ENCODE measurements around the gene TIPARP.
"Not testable (repeated sequence)": the region's sequence is repeated elsewhere in the genome, so short reads cannot be mapped to it uniquely, and the experiment has no call there.

The TIPARP gene

GRCh38 chr3:156676768-156677479 lies 2.5 kb downstream of the TIPARP start:
- no peak for DNase-seq

- no peak for DNase-seq
Observed at GRCh38 chr3:156677536-156677935, 3.1 kb downstream of the TIPARP start.

- DNase-seq = no peak
Observed at GRCh38 chr3:156678197-156678596, 3.8 kb downstream of the TIPARP start.

- DNase-seq = no peak
Observed at GRCh38 chr3:156680243-156680914, 6.0 kb downstream of the TIPARP start.

- DNase-seq = peak; percentile 85 to 95
Observed at GRCh38 chr3:156681002-156681401, 6.6 kb downstream of the TIPARP start.

GRCh38 chr3:156682501-156682900 lies 8.1 kb downstream of the TIPARP start:
- DNase-seq = peak in 1 of 2 experiments; percentile 34

- DNase-seq = peak in 1 of 2 experiments; percentile 27
Observed at GRCh38 chr3:156682963-156683362, 8.6 kb downstream of the TIPARP start.

GRCh38 chr3:156685198-156685597 lies 10.8 kb downstream of the TIPARP start:
- DNase-seq = peak in 1 of 2 experiments; percentile 13

GRCh38 chr3:156685752-156686151 lies 11.4 kb downstream of the TIPARP start:
- peak in 1 of 2 experiments; percentile 69 for DNase-seq

GRCh38 chr3:156687023-156687422 lies 12.6 kb downstream of the TIPARP start:
- DNase-seq = no peak

- DNase-seq = no peak
Observed at GRCh38 chr3:156688632-156689452, 14.5 kb downstream of the TIPARP start.

GRCh38 chr3:156689608-156690007 lies 15.2 kb downstream of the TIPARP start:
- DNase-seq = peak in 1 of 2 experiments; percentile 19

- DNase-seq = no peak
Observed at GRCh38 chr3:156691920-156692319, 17.5 kb downstream of the TIPARP start.

GRCh38 chr3:156693166-156693565 lies 18.8 kb downstream of the TIPARP start:
- no peak for DNase-seq

GRCh38 chr3:156694536-156694935 lies 20.1 kb downstream of the TIPARP start:
- no peak for DNase-seq

GRCh38 chr3:156702367-156702766 lies 28.0 kb downstream of the TIPARP start:
- no peak for DNase-seq

- no peak for DNase-seq
Observed at GRCh38 chr3:156704370-156705036, 30.1 kb downstream of the TIPARP start.

- DNase-seq = no peak
Observed at GRCh38 chr3:156705761-156706616, 31.6 kb downstream of the TIPARP start.

GRCh38 chr3:156707588-156707987 lies 33.2 kb downstream of the TIPARP start:
- no peak for DNase-seq

- DNase-seq = no peak
Observed at GRCh38 chr3:156710429-156710828, 36.0 kb downstream of the TIPARP start.

GRCh38 chr3:156711113-156711512 lies 36.7 kb downstream of the TIPARP start:
- DNase-seq = no peak

GRCh38 chr3:156711944-156712343 lies 37.6 kb downstream of the TIPARP start:
- DNase-seq = not testable (repeated sequence)

Data from NCI-H2081 (cell line).